Activated CD8-positive, alpha-beta memory T cell treated with anti-CD3 and anti-CD28 coated beads, Interleukin-2, amount 50 U/mL, for 24 hours (primary cell): ENCODE measurements around the gene PLIN5.

Experiments used
- DNase-seq: peaks from one replicate; pipeline ENCODE4 v3.0.0-alpha.2; 2020; ENCODE audit errors: extremely low read depth

PLIN5 gene

GRCh38 chr19:4534836-4535658 is at the start of gene PLIN5:
PLIN5 (minus strand) TSS chr19:4535224; CDS start chr19:4534074, 1,150 bp downstream.
- peak; percentile 12 for DNase-seq

GRCh38 chr19:4583961-4584669 is 49.1 kb upstream of the PLIN5 start:
- DNase-seq = no peak

GRCh38 chr19:4582980-4583842 is 48.2 kb upstream of the PLIN5 start:
- no peak for DNase-seq

GRCh38 chr19:4581666-4582553 is 46.9 kb upstream of the PLIN5 start:
- DNase-seq = no peak

GRCh38 chr19:4580961-4581665 is 46.1 kb upstream of the PLIN5 start:
- no peak for DNase-seq

- no peak for DNase-seq
Observed at GRCh38 chr19:4580021-4580901, 45.2 kb upstream of the PLIN5 start.

- DNase-seq = no peak
Observed at GRCh38 chr19:4579389-4579788, 44.4 kb upstream of the PLIN5 start.

- no peak for DNase-seq
Observed at GRCh38 chr19:4578552-4579248, 43.7 kb upstream of the PLIN5 start.

GRCh38 chr19:4577020-4577782 is 42.2 kb upstream of the PLIN5 start:
- no peak for DNase-seq

- peak; percentile 47 for DNase-seq
Observed at GRCh38 chr19:4576016-4576933, 41.3 kb upstream of the PLIN5 start.

GRCh38 chr19:4575267-4576015 is 40.4 kb upstream of the PLIN5 start:
- DNase-seq = no peak

GRCh38 chr19:4573682-4574081 is 38.7 kb upstream of the PLIN5 start:
- no peak for DNase-seq

GRCh38 chr19:4571305-4571917 is 36.4 kb upstream of the PLIN5 start:
- DNase-seq = no peak

- DNase-seq = no peak
Observed at GRCh38 chr19:4570916-4571304, 35.9 kb upstream of the PLIN5 start.

- no peak for DNase-seq
Observed at GRCh38 chr19:4570402-4570801, 35.4 kb upstream of the PLIN5 start.

- DNase-seq = no peak
Observed at GRCh38 chr19:4568886-4569285, 33.9 kb upstream of the PLIN5 start.
